GM12878 (cell line): Measurements from ENCODE around the gene EN1. TPM values are rescaled to one million over a fixed set of nuclear protein-coding genes. Genes with fewer than 3 reads are reported as not detected.

Experiments used
- ATAC-seq: fragments of 200-7000 bp; cut with Tn5 transposase; 3 replicates; pipeline ENCODE4 v1.9.1; 2020; ENCODE audit warnings: mild to moderate bottlenecking, moderate library complexity
- BruUV-seq: library from RNA; stranded (reverse); fragments of 400-500 nt; replicated peaks from 2 replicates; lab custom pipeline; 2021; lab: Mats Ljungman, UMichigan
- CTCF ChIA-PET: fragments of 300-600 bp; sonication (Branson Sonifier 250); formaldehyde crosslinking; extraction: SDS; loops from one replicate; lab custom pipeline; 2021; ENCODE audit warnings: inconsistent platforms; lab: Yijun Ruan, JAX
- POLR2A ChIA-PET: fragments of 350-600 bp; formaldehyde crosslinking; extraction: SDS; loops from one replicate; lab custom pipeline; 2021; ENCODE audit warnings: inconsistent platforms; lab: Charles Lee
- RAD21 ChIA-PET: fragments of 300-600 bp; sonication (Branson Sonifier 250); formaldehyde crosslinking; loops from one replicate; lab custom pipeline; 2023; ENCODE audit warnings: antibody characterized with exemption; ENCODE audit not compliant: unreplicated experiment; lab: Charles Lee
- SMC1A ChIA-PET: fragments of 300-600 bp; sonication (Branson Sonifier 250); formaldehyde crosslinking; loops from one replicate; lab custom pipeline; 2023; ENCODE audit not compliant: unreplicated experiment, uncharacterized antibody; lab: Charles Lee
- DNase-seq: peaks from one replicate; pipeline ENCODE4 v3.0.0-alpha.2; 2011; ENCODE audit warnings: low read depth, low spot score
- FAIRE-seq: peaks from 3 replicates; lab custom pipeline; 2011; peaks lifted over from hg19 to GRCh38; lab: Jason Lieb, UNC
- H2AFZ ChIP-seq: 2 replicates; pipeline ENCODE4 v1.6.0; 2011; ENCODE audit warnings: low read depth, low read length, control low read depth; ENCODE audit not compliant: control insufficient read depth
- H3K27ac ChIP-seq: 2 replicates; pipeline ENCODE4 v1.5.1; 2011; ENCODE audit warnings: control low read depth; ENCODE audit not compliant: control insufficient read depth, insufficient read depth
- H3K27me3 ChIP-seq, 2 experiments: replicated peaks in 1 of 2; 2 replicates each; pipeline versions ENCODE4 v1.6.0 to v1.6.1; 2011; ENCODE audit warnings: low read length in 1 of 2; ENCODE audit not compliant: control insufficient read depth in 2 of 2, insufficient read depth in 2 of 2
- H3K36me3 ChIP-seq, 2 experiments: 2 replicates each; pipeline ENCODE4 v1.5.1; 2011; ENCODE audit warnings: low read length in 1 of 2; ENCODE audit not compliant: control insufficient read depth in 2 of 2, insufficient read depth in 2 of 2
- H3K4me1 ChIP-seq: 2 replicates; pipeline ENCODE4 v1.6.1; 2011; ENCODE audit warnings: mild to moderate bottlenecking, low read length, moderate library complexity, mixed read lengths; ENCODE audit not compliant: control insufficient read depth, insufficient read depth
- H3K4me2 ChIP-seq: 2 replicates; pipeline ENCODE4 v1.6.0; 2011; ENCODE audit warnings: control low read depth; ENCODE audit not compliant: control insufficient read depth, insufficient read depth
- H3K4me3 ChIP-seq: fragments of 200-600 bp; sonication (generic); 2 replicates; pipeline ENCODE4 v1.5.1; 2016
- H3K79me2 ChIP-seq: 2 replicates; pipeline ENCODE4 v1.6.0; 2011; ENCODE audit warnings: low read length; ENCODE audit not compliant: control insufficient read depth, insufficient read depth
- H3K9ac ChIP-seq: 2 replicates; pipeline ENCODE4 v1.8.0; 2011; ENCODE audit warnings: low read length, control low read depth, mixed read lengths; ENCODE audit not compliant: control insufficient read depth, insufficient read depth
- H3K9me3 ChIP-seq: replicated peaks from 3 replicates; pipeline ENCODE4 v1.5.1; 2011; ENCODE audit warnings: mild to moderate bottlenecking, low read length; ENCODE audit not compliant: control insufficient read depth, insufficient read depth
- H4K20me1 ChIP-seq: 2 replicates; pipeline ENCODE4 v1.6.0; 2011; ENCODE audit not compliant: control insufficient read depth, insufficient read depth
- CHD4 ChIP-seq: fragments of 200-600 bp; sonication (generic); IDR thresholded peaks from 2 replicates; pipeline ENCODE4 v1.6.1; 2016; ENCODE audit warnings: mild to moderate bottlenecking
- CREB1 ChIP-seq: IDR thresholded peaks from 2 replicates; pipeline ENCODE4 v1.6.1; 2012; ENCODE audit warnings: low read depth, mild to moderate bottlenecking, inconsistent platforms
- EED ChIP-seq: sonication (generic); IDR thresholded peaks from 2 replicates; pipeline ENCODE4 v1.6.1; 2016; ENCODE audit warnings: antibody characterized with exemption, low read depth
- ETV6 ChIP-seq, 2 experiments: fragments of 450-650 bp in 1 of 2; IDR thresholded peaks in 1 of 2; conservative IDR thresholded peaks in 1 of 2; 2 replicates each; pipeline ENCODE4 v1.6.1; 2014; ENCODE audit warnings: antibody characterized with exemption in 1 of 2, borderline replicate concordance in 1 of 2, low read depth in 1 of 2, mild to moderate bottlenecking in 1 of 2, moderate library complexity in 1 of 2
- FOXM1 ChIP-seq: IDR thresholded peaks from 2 replicates; pipeline ENCODE4 v1.6.1; 2012; ENCODE audit warnings: low read depth, mild to moderate bottlenecking, inconsistent platforms, low read length, moderate library complexity
- NR2F1 ChIP-seq: fragments of 450-650 bp; conservative IDR thresholded peaks from 2 replicates; pipeline ENCODE4 v1.6.1; 2017; ENCODE audit warnings: mild to moderate bottlenecking
- PML ChIP-seq: IDR thresholded peaks from 2 replicates; pipeline ENCODE4 v1.6.1; 2012; ENCODE audit warnings: low read length, inconsistent platforms
- RFX5 ChIP-seq: IDR thresholded peaks from 2 replicates; pipeline ENCODE4 v1.6.1; 2011; ENCODE audit warnings: low read depth, low read length, improper control_type of control experiment
- SREBF1 ChIP-seq: IDR thresholded peaks from 2 replicates; pipeline ENCODE4 v1.6.1; 2012; ENCODE audit warnings: mild to moderate bottlenecking, low read length
- WRNIP1 ChIP-seq: IDR thresholded peaks from 2 replicates; pipeline ENCODE4 v1.6.1; 2011; ENCODE audit warnings: low read depth, low read length, improper control_type of control experiment, borderline replicate concordance
- ZNF217 ChIP-seq: fragments of 450-650 bp; IDR thresholded peaks from 2 replicates; pipeline ENCODE4 v1.6.1; 2017; ENCODE audit warnings: antibody characterized with exemption, mild to moderate bottlenecking
- WGBS: methylation state at CpG from one replicate; pipeline ENCODE4 v1.1.6; 2016; ENCODE audit warnings: low lambda C conversion rate; ENCODE audit not compliant: insufficient replicate concordance, insufficient coverage; ENCODE audit errors: missing lambda C conversion rate; 5-methylcytosine and 5-hydroxymethylcytosine counted together
- in situ Hi-C: fragments of 300-500 bp; cut with MboI; formaldehyde crosslinking; loops from 9 replicates; pipeline ENCODE4 v1.14.3; 2018; ENCODE audit warnings: mixed read lengths
- intact Hi-C: fragments of 100-400 bp; cut with micrococcal nuclease; formaldehyde crosslinking; loops from one replicate; pipeline ENCODE4 v1.14.2; 2022; ENCODE audit not compliant: unreplicated experiment
- polyA plus RNA-seq, 11 experiments: library from polyadenylated mRNA; depleted of rRNA in 4 of 11; unstranded in 6 of 11; stranded (reverse) in 5 of 11; fragments of >200 nt; fragmentation: Nextera tagmentation in 4 of 11; fragmentation: Illumina TruSeq in 1 of 11; extraction: Ambion mirVana in 4 of 11; extraction: Trizol in 1 of 11; gene quantifications; 1 replicate in 1 of 11; 2 replicates in 10 of 11; pipeline versions ENCODE4 v1.2.1 to v1.2.3, GENCODE V29; 2011 to 2016; ENCODE audit warnings: inconsistent platforms in 2 of 11, missing spikeins in 2 of 11, low read depth in 1 of 11
- total RNA-seq, 4 experiments: library from RNA; depleted of rRNA in 3 of 4; stranded (reverse); fragments of >200 nt in 3 of 4; fragmentation: Illumina TruSeq in 1 of 4; extraction: Trizol in 1 of 4; gene quantifications; 2 replicates each; pipeline versions ENCODE4 v1.2.1 to v1.2.3, GENCODE V29; 2013 to 2021
- TF ChIP-seq, protein P1 (sequence below): fragments of 450-650 bp; IDR thresholded peaks from 2 replicates; pipeline ENCODE4 v1.6.1; 2016; ENCODE audit warnings: mild to moderate bottlenecking
- TF ChIP-seq, protein P2 (sequence below): fragments of 450-650 bp; formaldehyde crosslinking; IDR thresholded peaks from 2 replicates; pipeline ENCODE4 v1.4.0; 2022; ENCODE audit warnings: mild to moderate bottlenecking, moderate library complexity

EN1 gene
- total and polyA plus RNA-seq, 10 of the 15 experiments (the other 5 are each of a cell fraction or from before 2014, with no cell fraction given) = not detected

DNA sequence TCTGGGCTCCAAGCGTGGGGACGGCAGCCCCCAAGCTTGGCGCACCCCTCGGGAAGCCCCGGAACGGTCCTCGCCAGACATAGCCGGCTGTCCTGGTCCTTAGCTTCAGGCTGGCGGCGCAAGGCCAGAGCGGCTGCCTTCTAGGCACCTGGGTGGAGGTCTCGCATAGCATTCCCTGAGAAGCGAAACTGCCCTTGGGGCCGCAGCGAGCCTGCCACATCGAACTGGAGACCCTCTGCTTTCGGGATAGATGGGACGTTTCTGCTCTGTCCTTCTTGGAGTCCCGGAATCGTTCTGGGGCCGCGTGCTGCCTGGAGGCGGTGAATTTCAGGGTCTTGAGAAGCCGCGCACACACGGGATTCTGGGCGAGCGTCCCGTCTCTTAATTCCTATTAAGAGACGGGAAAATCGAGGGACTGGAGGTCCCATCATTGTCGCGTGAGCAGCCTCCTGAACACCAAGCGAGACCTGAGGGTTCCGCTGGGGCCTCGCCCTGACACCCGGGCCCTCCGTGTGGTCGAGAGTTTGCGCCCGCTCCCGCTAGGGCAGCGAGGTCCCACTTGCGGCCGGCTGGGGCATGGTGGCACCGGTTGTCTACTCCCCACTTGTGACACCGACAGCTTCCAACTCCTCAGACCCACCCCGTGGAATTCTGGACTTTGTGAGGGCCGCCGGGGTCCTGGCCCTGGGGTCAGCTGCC is 9.7 kb upstream of the EN1 start:
- Histone ChIP-seq H3K27me3 (peaks cover 13 to 38% of the 10 kb centered on the region in 2 experiments), H3K4me1 (no peaks in the 10 kb centered on the region)
- POLR2A ChIA-PET = no interaction called here
- TF ChIP-seq EED = no peak
- no peak for TF ChIP-seq FOXM1
- TF ChIP-seq ZNF217 = no peak
- TF ChIP-seq, protein P1, sequence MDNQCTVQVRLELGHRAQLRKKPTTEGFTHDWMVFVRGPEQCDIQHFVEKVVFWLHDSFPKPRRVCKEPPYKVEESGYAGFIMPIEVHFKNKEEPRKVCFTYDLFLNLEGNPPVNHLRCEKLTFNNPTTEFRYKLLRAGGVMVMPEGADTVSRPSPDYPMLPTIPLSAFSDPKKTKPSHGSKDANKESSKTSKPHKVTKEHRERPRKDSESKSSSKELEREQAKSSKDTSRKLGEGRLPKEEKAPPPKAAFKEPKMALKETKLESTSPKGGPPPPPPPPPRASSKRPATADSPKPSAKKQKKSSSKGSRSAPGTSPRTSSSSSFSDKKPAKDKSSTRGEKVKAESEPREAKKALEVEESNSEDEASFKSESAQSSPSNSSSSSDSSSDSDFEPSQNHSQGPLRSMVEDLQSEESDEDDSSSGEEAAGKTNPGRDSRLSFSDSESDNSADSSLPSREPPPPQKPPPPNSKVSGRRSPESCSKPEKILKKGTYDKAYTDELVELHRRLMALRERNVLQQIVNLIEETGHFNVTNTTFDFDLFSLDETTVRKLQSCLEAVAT = no peak
- TF ChIP-seq ETV6 (conservative IDR thresholded peaks at IDR 0.05 in 1 of 2, IDR thresholded peaks at IDR 0.05 in 1 of 2; ENCODE audit: borderline replicate concordance in 1 of 2, low read depth in 1 of 2) = no peak
- TF ChIP-seq RFX5 = no peak
- no peak for TF ChIP-seq WRNIP1
- TF ChIP-seq SREBF1 = no peak
- no peak for TF ChIP-seq CHD4
- TF ChIP-seq, protein P2, sequence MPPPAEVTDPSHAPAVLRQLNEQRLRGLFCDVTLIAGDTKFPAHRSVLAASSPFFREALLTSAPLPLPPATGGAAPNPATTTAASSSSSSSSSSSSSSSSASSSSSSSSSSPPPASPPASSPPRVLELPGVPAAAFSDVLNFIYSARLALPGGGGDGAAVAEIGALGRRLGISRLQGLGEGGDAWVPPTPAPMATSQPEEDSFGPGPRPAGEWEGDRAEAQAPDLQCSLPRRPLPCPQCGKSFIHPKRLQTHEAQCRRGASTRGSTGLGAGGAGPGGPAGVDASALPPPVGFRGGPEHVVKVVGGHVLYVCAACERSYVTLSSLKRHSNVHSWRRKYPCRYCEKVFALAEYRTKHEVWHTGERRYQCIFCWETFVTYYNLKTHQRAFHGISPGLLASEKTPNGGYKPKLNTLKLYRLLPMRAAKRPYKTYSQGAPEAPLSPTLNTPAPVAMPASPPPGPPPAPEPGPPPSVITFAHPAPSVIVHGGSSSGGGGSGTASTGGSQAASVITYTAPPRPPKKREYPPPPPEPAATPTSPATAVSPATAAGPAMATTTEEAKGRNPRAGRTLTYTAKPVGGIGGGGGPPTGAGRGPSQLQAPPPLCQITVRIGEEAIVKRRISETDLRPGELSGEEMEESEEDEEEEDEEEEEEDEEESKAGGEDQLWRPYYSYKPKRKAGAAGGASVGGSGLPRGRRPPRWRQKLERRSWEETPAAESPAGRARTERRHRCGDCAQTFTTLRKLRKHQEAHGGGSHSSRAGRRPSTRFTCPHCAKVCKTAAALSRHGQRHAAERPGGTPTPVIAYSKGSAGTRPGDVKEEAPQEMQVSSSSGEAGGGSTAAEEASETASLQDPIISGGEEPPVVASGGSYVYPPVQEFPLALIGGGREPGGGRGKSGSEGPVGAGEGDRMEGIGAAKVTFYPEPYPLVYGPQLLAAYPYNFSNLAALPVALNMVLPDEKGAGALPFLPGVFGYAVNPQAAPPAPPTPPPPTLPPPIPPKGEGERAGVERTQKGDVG = no peak
- TF ChIP-seq PML = no peak
- TF ChIP-seq NR2F1 = no peak
- TF ChIP-seq CREB1 = no peak
- TF ChIP-seq, all 136 proteins: peak for 0
- ATAC-seq (no peak), FAIRE-seq (no peak), DNase-seq (no peak)
- Histone ChIP-seq H2AFZ (no peak overlapping the region), H3K9ac (no peak overlapping the region), H4K20me1 (no peaks in the 10 kb centered on the region), H3K27ac (no peak overlapping the region), H3K79me2 (no peaks in the 10 kb centered on the region), H3K36me3 (no peaks in the 10 kb centered on the region), H3K9me3 (no peaks in the 10 kb centered on the region), H3K4me2 (no peak overlapping the region), H3K4me3 (no peak overlapping the region)
- ChIA-PET RAD21 (no interaction called here), CTCF (interaction anchor here (0.7 to 3.0 kb wide), 2 partner anchors 247 to 635 kb away, joined by 4 to 47 read pairs; no protein-coding TSS in a partner anchor), SMC1A (no interaction called here)
- 28% methylated on average over 50 of the region's 50 CpGs for WGBS
- BruUV-seq = no TSS peak
- in situ Hi-C loops = loop anchor here (25.0 kb wide), 1 partner anchor 820 kb away; no protein-coding TSS in a partner anchor
- intact Hi-C loops = loop anchor here (5.0 kb wide), 1 partner anchor 810 kb away; no protein-coding TSS in a partner anchor
